Nephron progenitor cell (in vitro differentiated cells): ENCODE data around the gene DDX6.
"Not testable (repeated sequence)": the region's sequence is repeated elsewhere in the genome, so short reads cannot be mapped to it uniquely, and the experiment has no call there.

Source experiments
- DNase-seq: peaks from one replicate; pipeline ENCODE4 v3.0.0; 2021
- H3K27ac Mint-ChIP-seq: 2 replicates; pipeline ENCODE4 v1.8.0; 2021; ENCODE audit warnings: mild to moderate bottlenecking, moderate library complexity, mixed read lengths
- H3K27me3 Mint-ChIP-seq: 2 replicates; pipeline ENCODE4 v1.8.0; 2021; ENCODE audit warnings: mild to moderate bottlenecking, low read depth, mixed read lengths; ENCODE audit not compliant: poor library complexity
- H3K36me3 Mint-ChIP-seq: 2 replicates; pipeline ENCODE4 v1.8.0; 2021; ENCODE audit warnings: low read depth, mixed read lengths
- H3K4me1 Mint-ChIP-seq: 2 replicates; pipeline ENCODE4 v1.8.0; 2021; ENCODE audit warnings: mixed read lengths
- H3K4me3 Mint-ChIP-seq: 2 replicates; pipeline ENCODE4 v1.8.0; 2021; ENCODE audit warnings: mild to moderate bottlenecking, moderate library complexity, mixed read lengths
- H3K9me3 Mint-ChIP-seq: 2 replicates; pipeline ENCODE4 v1.8.0; 2021; ENCODE audit warnings: mild to moderate bottlenecking, moderate library complexity, mixed read lengths
- CTCF ChIP-seq: fragments of 200-600 bp; sonication (generic); IDR thresholded peaks from 2 replicates; pipeline ENCODE4 v1.5.0; 2021; ENCODE audit warnings: antibody characterized with exemption

Gene DDX6

DNA sequence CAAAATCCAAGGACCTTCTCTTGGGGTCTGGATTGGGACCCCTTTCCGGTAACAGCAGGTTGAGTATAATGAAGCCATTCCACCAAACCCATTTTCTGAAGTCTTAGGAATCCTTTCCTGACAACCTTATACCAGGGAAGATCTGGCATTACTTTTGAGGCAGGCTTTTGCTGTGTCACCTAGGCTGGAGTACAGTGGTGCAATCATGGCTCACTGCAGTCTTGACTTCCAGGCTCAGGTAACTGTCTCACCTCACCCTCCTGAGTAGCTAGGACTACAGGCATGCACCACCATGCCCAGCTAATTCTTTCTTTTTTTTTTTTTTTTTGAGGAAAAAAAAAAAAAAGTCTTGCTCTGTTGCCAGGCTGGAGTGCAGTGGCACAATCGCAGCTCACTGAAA lies 55.8 kb downstream of the DDX6 start:
- Mint-ChIP-seq H3K4me1 (no peaks in the 10 kb centered on the region), H3K9me3 (peaks cover 24% of the 10 kb centered on the region), H3K27me3 (no peaks in the 10 kb centered on the region), H3K27ac (no peak overlapping the region), H3K4me3 (no peak overlapping the region), H3K36me3 (peaks cover 9% of the 10 kb centered on the region)
- DNase-seq = no peak
- TF ChIP-seq CTCF = no peak

GRCh38 chr11:118734031-118734430 lies 56.9 kb downstream of the DDX6 start:
- no peak for DNase-seq
- no peak for TF ChIP-seq CTCF
- H3K9me3 Mint-ChIP-seq = peaks cover 28% of the 10 kb centered on the region
- no peaks in the 10 kb centered on the region for H3K27me3 Mint-ChIP-seq
- H3K4me3 Mint-ChIP-seq = no peak overlapping the region
- H3K4me1 Mint-ChIP-seq = no peaks in the 10 kb centered on the region
- H3K36me3 Mint-ChIP-seq = peaks cover 9% of the 10 kb centered on the region
- no peak overlapping the region for H3K27ac Mint-ChIP-seq

GRCh38 chr11:118729753-118730152 lies 61.2 kb downstream of the DDX6 start:
- H3K27ac Mint-ChIP-seq, H3K36me3 Mint-ChIP-seq: not testable (repeated sequence)

DNA sequence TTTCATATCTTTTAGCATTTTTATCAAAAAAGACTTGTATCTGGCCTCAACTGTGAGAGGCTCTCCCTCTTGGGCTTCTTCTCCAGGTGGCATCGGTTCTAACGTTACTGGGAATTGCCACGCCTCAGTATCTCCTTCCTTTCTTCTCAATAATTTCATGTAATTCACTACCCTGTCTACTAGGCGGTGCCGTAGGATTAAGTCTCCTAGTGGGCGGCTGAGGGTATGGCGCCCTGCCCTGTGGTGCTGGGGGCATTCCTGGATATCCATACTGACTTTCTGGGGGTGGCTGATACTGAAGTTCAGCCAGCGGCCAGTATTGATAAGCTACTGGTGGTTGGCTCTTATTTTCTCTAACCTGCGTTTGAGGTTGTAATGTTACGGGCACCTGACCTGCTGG lies 62.9 kb downstream of the DDX6 start:
- not testable (repeated sequence) for H3K36me3 Mint-ChIP-seq, H3K27me3 Mint-ChIP-seq, H3K4me3 Mint-ChIP-seq, H3K27ac Mint-ChIP-seq, DNase-seq
- TF ChIP-seq CTCF = peak; percentile 8
- H3K4me1 Mint-ChIP-seq = peaks cover 21% of the 10 kb centered on the region
- peaks cover 22% of the 10 kb centered on the region for H3K9me3 Mint-ChIP-seq

More at GRCh38 chr11:118729753-118730152, 61.2 kb downstream of the DDX6 start:
- Mint-ChIP-seq H3K4me1 (peaks cover 21% of the 10 kb centered on the region), H3K9me3 (peaks cover 22% of the 10 kb centered on the region)
- DNase-seq, H3K4me3 Mint-ChIP-seq, H3K27me3 Mint-ChIP-seq: not testable (repeated sequence)

GRCh38 chr11:118727721-118728066 lies 63.3 kb downstream of the DDX6 start:
- H3K4me3 Mint-ChIP-seq, H3K27me3 Mint-ChIP-seq, DNase-seq, H3K36me3 Mint-ChIP-seq, H3K27ac Mint-ChIP-seq: not testable (repeated sequence)
- Mint-ChIP-seq H3K9me3 (peaks cover 22% of the 10 kb centered on the region), H3K4me1 (peaks cover 21% of the 10 kb centered on the region)

DNA sequence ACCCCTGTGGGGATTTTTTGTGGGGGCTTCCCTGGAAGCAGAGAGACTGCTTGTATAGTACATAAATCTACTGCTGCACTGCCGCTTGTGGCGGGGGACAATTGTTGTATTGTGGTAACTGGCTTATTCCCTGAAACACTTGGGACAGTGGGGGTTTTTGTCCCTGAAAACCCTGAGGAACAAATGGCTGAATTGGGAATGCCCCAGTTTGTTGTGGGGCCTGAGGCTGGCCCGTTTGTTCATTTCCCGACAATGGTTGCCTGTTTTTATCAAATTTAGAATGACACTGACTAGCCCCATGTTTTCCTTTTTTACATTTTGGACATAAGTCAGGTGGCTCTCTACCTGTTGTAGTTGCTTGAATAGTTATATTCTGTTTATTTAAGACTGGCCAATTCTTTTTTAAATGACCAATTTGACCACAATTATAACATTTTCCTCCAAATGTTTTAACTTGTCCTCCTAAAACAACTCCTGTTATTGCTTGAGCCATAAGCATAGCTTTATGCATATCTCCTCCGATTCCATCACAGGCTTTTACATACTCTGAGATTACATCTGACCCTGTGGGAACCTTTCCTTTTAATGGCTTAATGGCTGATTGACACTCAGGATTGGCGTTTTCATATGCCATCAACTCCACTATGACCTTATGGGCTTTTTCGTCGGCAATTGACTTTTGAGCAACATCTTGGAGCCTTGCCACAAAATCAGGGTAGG lies 63.8 kb downstream of the DDX6 start:
- Mint-ChIP-seq H3K9me3 (peaks cover 21% of the 10 kb centered on the region), H3K4me1 (peaks cover 21% of the 10 kb centered on the region)
- not testable (repeated sequence) for H3K4me3 Mint-ChIP-seq, DNase-seq, H3K27me3 Mint-ChIP-seq, H3K27ac Mint-ChIP-seq, H3K36me3 Mint-ChIP-seq

GRCh38 chr11:118721478-118722015 lies 69.4 kb downstream of the DDX6 start:
- H3K27ac Mint-ChIP-seq, DNase-seq, H3K9me3 Mint-ChIP-seq, H3K4me3 Mint-ChIP-seq, H3K36me3 Mint-ChIP-seq: not testable (repeated sequence)
- Mint-ChIP-seq H3K27me3 (peaks cover 31% of the 10 kb centered on the region), H3K4me1 (peaks cover 57% of the 10 kb centered on the region)

- not testable (repeated sequence) for H3K36me3 Mint-ChIP-seq, DNase-seq, H3K9me3 Mint-ChIP-seq, H3K27ac Mint-ChIP-seq
- peaks cover 57% of the 10 kb centered on the region for H3K4me1 Mint-ChIP-seq
- peak overlapping the region; percentile 63 for H3K4me3 Mint-ChIP-seq
- peaks cover 31% of the 10 kb centered on the region for H3K27me3 Mint-ChIP-seq
These were observed 70.2 kb downstream of the DDX6 start for GRCh38 chr11:118720740-118721139.

DNA sequence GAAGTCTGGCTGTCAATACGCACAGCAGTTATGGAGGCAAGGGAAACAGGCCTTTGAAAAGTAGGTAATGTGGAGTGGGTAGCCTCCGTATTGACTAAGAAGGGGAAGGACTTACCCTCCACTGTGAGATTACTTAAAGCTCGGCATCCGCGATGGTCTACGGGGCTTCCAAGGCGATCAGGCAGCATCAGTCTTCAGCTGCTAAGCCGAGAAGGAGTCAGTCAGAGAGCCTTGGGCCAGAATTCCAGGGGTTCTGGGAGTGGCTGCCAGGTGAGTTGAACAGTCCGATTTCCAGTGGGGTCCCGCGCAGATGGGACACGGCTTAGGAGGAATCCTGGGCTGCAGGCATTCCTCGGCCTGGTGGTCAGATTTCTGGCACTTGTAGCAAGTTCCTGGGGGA lies 70.9 kb downstream of the DDX6 start:
- H3K4me1 Mint-ChIP-seq = peaks cover 60% of the 10 kb centered on the region

GRCh38 chr11:118718562-118718961 lies 72.4 kb downstream of the DDX6 start:
- H3K4me3 Mint-ChIP-seq, H3K36me3 Mint-ChIP-seq, H3K9me3 Mint-ChIP-seq, DNase-seq, H3K27ac Mint-ChIP-seq: not testable (repeated sequence)
- H3K4me1 Mint-ChIP-seq = peaks cover 65% of the 10 kb centered on the region
- H3K27me3 Mint-ChIP-seq = peaks cover 31% of the 10 kb centered on the region

More for the DNA sequence above, 70.9 kb downstream of the DDX6 start:
- DNase-seq, H3K27ac Mint-ChIP-seq, H3K9me3 Mint-ChIP-seq, H3K36me3 Mint-ChIP-seq: not testable (repeated sequence)
- Mint-ChIP-seq H3K4me3 (peak overlapping the region; percentile 44), H3K27me3 (peaks cover 31% of the 10 kb centered on the region)

DNA sequence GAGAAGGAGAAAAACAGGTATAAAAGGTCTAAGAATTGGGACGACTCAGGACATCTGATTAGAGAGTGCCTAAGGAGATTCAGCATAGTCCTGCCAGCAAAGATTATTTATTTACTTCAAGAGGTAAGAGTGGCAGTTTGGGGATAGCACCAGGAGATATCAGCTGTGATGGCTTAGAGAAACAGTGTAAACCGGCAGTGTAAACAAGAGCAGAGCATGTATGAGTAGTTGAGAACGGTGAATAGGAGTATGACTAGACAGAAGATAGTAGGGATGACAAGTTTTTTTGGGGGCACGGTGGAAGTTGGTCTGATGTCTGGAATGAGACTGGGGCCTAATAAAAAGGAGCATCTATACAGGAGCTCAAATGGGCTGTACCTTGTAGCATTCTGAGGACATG lies 73.2 kb downstream of the DDX6 start:
- not testable (repeated sequence) for DNase-seq, H3K36me3 Mint-ChIP-seq, H3K27ac Mint-ChIP-seq, H3K9me3 Mint-ChIP-seq, H3K4me3 Mint-ChIP-seq
- H3K4me1 Mint-ChIP-seq = peaks cover 65% of the 10 kb centered on the region
- H3K27me3 Mint-ChIP-seq = peaks cover 31% of the 10 kb centered on the region

GRCh38 chr11:118717221-118717620 lies 73.7 kb downstream of the DDX6 start:
- DNase-seq, H3K27ac Mint-ChIP-seq, H3K9me3 Mint-ChIP-seq, H3K36me3 Mint-ChIP-seq, H3K4me3 Mint-ChIP-seq: not testable (repeated sequence)
- Mint-ChIP-seq H3K27me3 (peaks cover 25% of the 10 kb centered on the region), H3K4me1 (peaks cover 65% of the 10 kb centered on the region)
